ENCODE measurements around the gene XPR1. TPM values are rescaled to one million over a fixed set of nuclear protein-coding genes. Genes with fewer than 3 reads are reported as not detected.
A peak's percentile ranks its signal among the peaks of the same experiment; 100 is the strongest.

Gene XPR1
- total RNA-seq, 1 donor, result 31.8 TPM

- no peak overlapping the region for H3K4me3 ChIP-seq (ENCODE audit: low read depth, low read length)
- no peak for TF ChIP-seq CTCF (IDR thresholded peaks at IDR 0.05; ENCODE audit: insufficient read depth, low read length)
- DNase-seq (ENCODE audit: low read depth), result no peak
These were observed 37.1 kb upstream of the XPR1 start for GRCh38 chr1:180594723-180595122.

- DNase-seq (ENCODE audit: low read depth), result no peak
- no peak for TF ChIP-seq CTCF (IDR thresholded peaks at IDR 0.05; ENCODE audit: insufficient read depth, low read length)
- no peak overlapping the region for H3K4me3 ChIP-seq (ENCODE audit: low read depth, low read length)
These were observed 35.9 kb upstream of the XPR1 start for GRCh38 chr1:180595966-180596365.

- no peak for TF ChIP-seq CTCF (IDR thresholded peaks at IDR 0.05; ENCODE audit: insufficient read depth, low read length)
- DNase-seq (ENCODE audit: low read depth), result no peak
- no peak overlapping the region for H3K4me3 ChIP-seq (ENCODE audit: low read depth, low read length)
These were observed 34.3 kb upstream of the XPR1 start for GRCh38 chr1:180597520-180597919.

- DNase-seq (ENCODE audit: low read depth), result no peak
- TF ChIP-seq CTCF (IDR thresholded peaks at IDR 0.05; ENCODE audit: insufficient read depth, low read length), result no peak
- H3K4me3 ChIP-seq (ENCODE audit: low read depth, low read length), result no peak overlapping the region
These were observed 33.4 kb upstream of the XPR1 start for GRCh38 chr1:180598333-180598974.

GRCh38 chr1:180600343-180600742 lies 31.5 kb upstream of the XPR1 start:
- no peak overlapping the region for H3K4me3 ChIP-seq (ENCODE audit: low read depth, low read length)
- TF ChIP-seq CTCF (IDR thresholded peaks at IDR 0.05; ENCODE audit: insufficient read depth, low read length), result no peak
- DNase-seq (ENCODE audit: low read depth), result no peak

- DNase-seq (ENCODE audit: low read depth), result peak; percentile 35
- no peak overlapping the region for H3K4me3 ChIP-seq (ENCODE audit: low read depth, low read length)
- TF ChIP-seq CTCF (IDR thresholded peaks at IDR 0.05; ENCODE audit: insufficient read depth, low read length), result no peak
These were observed 30.3 kb upstream of the XPR1 start for GRCh38 chr1:180601512-180601911.

All from fibroblast of the aortic adventitia (primary cell).